Measurements from ENCODE around the gene HDAC10.

Gene HDAC10

DNA sequence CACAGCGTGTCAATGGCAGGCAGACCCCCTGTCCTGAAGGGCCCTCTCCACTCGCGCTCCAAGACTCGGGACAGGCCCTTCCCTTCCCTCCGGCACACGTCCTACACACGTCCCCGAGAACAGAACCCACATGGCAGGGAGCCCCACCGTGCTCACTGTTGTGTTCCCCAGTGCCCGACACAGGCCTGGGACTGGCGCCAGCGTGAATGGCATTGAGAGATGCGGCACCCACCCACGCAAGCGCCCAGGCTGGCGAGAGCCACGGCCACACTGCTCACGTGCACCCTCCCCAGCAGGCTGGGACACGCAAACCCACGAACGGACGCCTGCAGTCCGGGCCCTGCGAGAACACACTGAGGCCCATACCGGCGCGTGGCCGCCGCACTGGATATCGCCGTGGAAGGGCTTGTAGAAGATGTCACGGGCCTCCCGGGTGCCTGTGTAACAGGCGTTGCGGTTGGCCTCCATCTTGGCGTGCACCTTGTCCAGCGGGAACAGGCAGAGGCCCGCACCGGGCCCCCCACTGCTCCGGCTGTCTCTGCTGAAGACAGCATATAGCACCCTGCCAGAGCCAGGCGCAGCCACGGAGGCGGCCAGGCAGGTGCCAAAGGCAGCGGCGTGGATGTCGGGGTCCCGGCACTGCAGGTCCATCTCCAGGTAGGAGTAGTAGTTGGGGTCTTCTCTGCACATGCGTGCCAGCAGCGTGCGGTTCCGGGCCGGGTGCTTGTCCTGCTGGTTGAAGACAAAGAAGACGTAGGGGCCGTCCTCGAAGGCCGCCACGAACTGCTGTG is 38.3 kb upstream of the HDAC10 start:
- TF ChIP-seq SPI1 (IDR thresholded peaks at IDR 0.05; ENCODE audit: borderline replicate concordance, low read depth) (no peak), GABPA (IDR thresholded peaks at IDR 0.05; ENCODE audit: low read depth) (no peak), POLR2AphosphoS5 (IDR thresholded peaks at IDR 0.05; ENCODE audit: low read depth) (no peak)
- TF ChIP-seq, protein P1, sequence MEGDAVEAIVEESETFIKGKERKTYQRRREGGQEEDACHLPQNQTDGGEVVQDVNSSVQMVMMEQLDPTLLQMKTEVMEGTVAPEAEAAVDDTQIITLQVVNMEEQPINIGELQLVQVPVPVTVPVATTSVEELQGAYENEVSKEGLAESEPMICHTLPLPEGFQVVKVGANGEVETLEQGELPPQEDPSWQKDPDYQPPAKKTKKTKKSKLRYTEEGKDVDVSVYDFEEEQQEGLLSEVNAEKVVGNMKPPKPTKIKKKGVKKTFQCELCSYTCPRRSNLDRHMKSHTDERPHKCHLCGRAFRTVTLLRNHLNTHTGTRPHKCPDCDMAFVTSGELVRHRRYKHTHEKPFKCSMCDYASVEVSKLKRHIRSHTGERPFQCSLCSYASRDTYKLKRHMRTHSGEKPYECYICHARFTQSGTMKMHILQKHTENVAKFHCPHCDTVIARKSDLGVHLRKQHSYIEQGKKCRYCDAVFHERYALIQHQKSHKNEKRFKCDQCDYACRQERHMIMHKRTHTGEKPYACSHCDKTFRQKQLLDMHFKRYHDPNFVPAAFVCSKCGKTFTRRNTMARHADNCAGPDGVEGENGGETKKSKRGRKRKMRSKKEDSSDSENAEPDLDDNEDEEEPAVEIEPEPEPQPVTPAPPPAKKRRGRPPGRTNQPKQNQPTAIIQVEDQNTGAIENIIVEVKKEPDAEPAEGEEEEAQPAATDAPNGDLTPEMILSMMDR (IDR thresholded peaks at IDR 0.05; ENCODE audit: insufficient read depth, low read length): no peak
- TF ChIP-seq, protein P2, sequence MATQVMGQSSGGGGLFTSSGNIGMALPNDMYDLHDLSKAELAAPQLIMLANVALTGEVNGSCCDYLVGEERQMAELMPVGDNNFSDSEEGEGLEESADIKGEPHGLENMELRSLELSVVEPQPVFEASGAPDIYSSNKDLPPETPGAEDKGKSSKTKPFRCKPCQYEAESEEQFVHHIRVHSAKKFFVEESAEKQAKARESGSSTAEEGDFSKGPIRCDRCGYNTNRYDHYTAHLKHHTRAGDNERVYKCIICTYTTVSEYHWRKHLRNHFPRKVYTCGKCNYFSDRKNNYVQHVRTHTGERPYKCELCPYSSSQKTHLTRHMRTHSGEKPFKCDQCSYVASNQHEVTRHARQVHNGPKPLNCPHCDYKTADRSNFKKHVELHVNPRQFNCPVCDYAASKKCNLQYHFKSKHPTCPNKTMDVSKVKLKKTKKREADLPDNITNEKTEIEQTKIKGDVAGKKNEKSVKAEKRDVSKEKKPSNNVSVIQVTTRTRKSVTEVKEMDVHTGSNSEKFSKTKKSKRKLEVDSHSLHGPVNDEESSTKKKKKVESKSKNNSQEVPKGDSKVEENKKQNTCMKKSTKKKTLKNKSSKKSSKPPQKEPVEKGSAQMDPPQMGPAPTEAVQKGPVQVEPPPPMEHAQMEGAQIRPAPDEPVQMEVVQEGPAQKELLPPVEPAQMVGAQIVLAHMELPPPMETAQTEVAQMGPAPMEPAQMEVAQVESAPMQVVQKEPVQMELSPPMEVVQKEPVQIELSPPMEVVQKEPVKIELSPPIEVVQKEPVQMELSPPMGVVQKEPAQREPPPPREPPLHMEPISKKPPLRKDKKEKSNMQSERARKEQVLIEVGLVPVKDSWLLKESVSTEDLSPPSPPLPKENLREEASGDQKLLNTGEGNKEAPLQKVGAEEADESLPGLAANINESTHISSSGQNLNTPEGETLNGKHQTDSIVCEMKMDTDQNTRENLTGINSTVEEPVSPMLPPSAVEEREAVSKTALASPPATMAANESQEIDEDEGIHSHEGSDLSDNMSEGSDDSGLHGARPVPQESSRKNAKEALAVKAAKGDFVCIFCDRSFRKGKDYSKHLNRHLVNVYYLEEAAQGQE (IDR thresholded peaks at IDR 0.05; ENCODE audit: insufficient replicate concordance, low read depth): no peak
- no peak overlapping the region for H3K27ac ChIP-seq (replicated peaks)
- H3K4me3 ChIP-seq (replicated peaks; ENCODE audit: insufficient read depth, low read length): no peak overlapping the region
- no peaks in the 10 kb centered on the region for H3K27me3 ChIP-seq (ENCODE audit: insufficient read depth, poor library complexity, severe bottlenecking)
- DNase-seq (ENCODE audit: low read depth in 1 of 2, low spot score in 1 of 2): no peak

DNA sequence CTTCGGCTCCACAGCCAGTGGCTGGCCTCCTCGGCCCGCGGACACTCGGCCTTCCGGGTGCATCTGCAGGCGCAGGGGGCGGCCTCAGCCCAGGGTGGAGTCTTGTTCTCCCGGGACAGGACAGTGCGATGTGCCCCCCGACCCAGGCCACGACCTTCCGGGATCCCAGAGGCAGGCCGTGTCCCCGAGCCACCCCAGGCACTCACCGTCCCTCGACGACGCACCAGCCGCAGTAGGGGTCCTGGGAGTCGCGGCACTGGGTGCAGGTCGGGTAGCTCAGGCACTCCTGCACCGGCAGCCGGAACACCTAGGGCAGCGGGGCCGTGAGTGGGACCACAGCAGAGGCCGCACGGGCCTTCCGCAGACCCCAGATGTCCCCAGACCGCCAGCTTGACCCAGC is 36.7 kb upstream of the HDAC10 start:
- no peaks in the 10 kb centered on the region for H3K27me3 ChIP-seq (ENCODE audit: insufficient read depth, poor library complexity, severe bottlenecking)
- TF ChIP-seq, protein P2 (IDR thresholded peaks at IDR 0.05; ENCODE audit: insufficient replicate concordance, low read depth): no peak
- TF ChIP-seq GABPA (IDR thresholded peaks at IDR 0.05; ENCODE audit: low read depth) (no peak), POLR2AphosphoS5 (IDR thresholded peaks at IDR 0.05; ENCODE audit: low read depth) (no peak), SPI1 (IDR thresholded peaks at IDR 0.05; ENCODE audit: borderline replicate concordance, low read depth) (no peak)
- TF ChIP-seq, protein P1 (IDR thresholded peaks at IDR 0.05; ENCODE audit: insufficient read depth, low read length): no peak
- H3K27ac ChIP-seq (replicated peaks): no peak overlapping the region
- DNase-seq (ENCODE audit: low read depth in 1 of 2, low spot score in 1 of 2): no peak
- no peak overlapping the region for H3K4me3 ChIP-seq (replicated peaks; ENCODE audit: insufficient read depth, low read length)

DNA sequence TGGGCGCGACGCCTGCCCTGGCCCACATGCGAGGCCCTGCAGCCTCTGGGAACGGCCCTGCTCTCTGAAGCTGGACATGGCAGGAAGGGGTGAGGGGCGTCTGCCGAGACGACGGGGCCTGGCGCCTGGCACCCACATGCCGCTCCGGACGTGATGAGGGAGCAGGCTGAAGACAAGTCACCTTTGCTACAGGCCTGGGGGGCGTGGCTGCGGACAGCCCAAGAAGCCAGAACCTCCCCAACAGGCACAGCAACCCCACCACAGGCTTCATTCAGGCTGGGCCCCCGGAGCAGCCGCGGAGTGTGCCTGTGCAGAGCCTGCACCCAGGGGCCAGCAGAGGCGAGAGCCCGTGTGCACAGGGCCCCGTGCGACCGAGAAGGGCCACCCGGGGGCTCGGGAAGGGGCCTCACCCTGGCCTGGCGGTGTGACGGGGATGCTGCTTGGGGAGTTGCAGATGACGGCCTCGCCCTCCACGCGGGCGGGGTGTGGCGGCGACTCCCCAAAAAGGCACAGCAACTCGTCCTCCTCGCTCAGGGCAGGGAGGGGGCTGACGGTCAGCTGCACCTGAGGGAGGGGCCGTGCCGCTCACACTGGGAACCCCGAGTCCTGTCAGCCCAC is 35.7 kb upstream of the HDAC10 start:
- DNase-seq (ENCODE audit: low read depth in 1 of 2, low spot score in 1 of 2): no peak
- Histone ChIP-seq H3K27me3 (ENCODE audit: insufficient read depth, poor library complexity, severe bottlenecking) (no peaks in the 10 kb centered on the region), H3K4me3 (replicated peaks; ENCODE audit: insufficient read depth, low read length) (no peak overlapping the region), H3K27ac (replicated peaks) (no peak overlapping the region)
- no peak for TF ChIP-seq SPI1 (IDR thresholded peaks at IDR 0.05; ENCODE audit: borderline replicate concordance, low read depth)
- TF ChIP-seq GABPA (IDR thresholded peaks at IDR 0.05; ENCODE audit: low read depth): no peak
- no peak for TF ChIP-seq POLR2AphosphoS5 (IDR thresholded peaks at IDR 0.05; ENCODE audit: low read depth)
- TF ChIP-seq, protein P2 (IDR thresholded peaks at IDR 0.05; ENCODE audit: insufficient replicate concordance, low read depth): no peak
- TF ChIP-seq, protein P1 (IDR thresholded peaks at IDR 0.05; ENCODE audit: insufficient read depth, low read length): no peak
